Stomach (tissue), 4 donors: ENCODE results near the gene TGFBR2.

Experiments
- CTCF ChIP-seq, 7 experiments: fragments of 450-650 bp in 4 of 7; fragments of 200-600 bp in 3 of 7; sonication (generic) in 3 of 7; IDR thresholded peaks; one replicate each; pipeline ENCODE4 v1.5.1; 2016 to 2019; ENCODE audit warnings: antibody characterized with exemption in 7 of 7, control low read depth in 2 of 7, mild to moderate bottlenecking in 1 of 7
- POLR2A ChIP-seq, 4 donors: fragments of 450-650 bp; IDR thresholded peaks; one replicate each; pipeline ENCODE4 v1.6.1; 2016; ENCODE audit warnings: antibody characterized with exemption in 4 of 4, control low read depth in 2 of 4, mild to moderate bottlenecking in 1 of 4, moderate library complexity in 1 of 4
- POLR2AphosphoS5 ChIP-seq, 3 donors: sonication (generic); formaldehyde crosslinking; IDR thresholded peaks; one replicate each; pipeline ENCODE4 v1.6.1; 2016; ENCODE audit warnings: antibody characterized with exemption in 3 of 3

DNA sequence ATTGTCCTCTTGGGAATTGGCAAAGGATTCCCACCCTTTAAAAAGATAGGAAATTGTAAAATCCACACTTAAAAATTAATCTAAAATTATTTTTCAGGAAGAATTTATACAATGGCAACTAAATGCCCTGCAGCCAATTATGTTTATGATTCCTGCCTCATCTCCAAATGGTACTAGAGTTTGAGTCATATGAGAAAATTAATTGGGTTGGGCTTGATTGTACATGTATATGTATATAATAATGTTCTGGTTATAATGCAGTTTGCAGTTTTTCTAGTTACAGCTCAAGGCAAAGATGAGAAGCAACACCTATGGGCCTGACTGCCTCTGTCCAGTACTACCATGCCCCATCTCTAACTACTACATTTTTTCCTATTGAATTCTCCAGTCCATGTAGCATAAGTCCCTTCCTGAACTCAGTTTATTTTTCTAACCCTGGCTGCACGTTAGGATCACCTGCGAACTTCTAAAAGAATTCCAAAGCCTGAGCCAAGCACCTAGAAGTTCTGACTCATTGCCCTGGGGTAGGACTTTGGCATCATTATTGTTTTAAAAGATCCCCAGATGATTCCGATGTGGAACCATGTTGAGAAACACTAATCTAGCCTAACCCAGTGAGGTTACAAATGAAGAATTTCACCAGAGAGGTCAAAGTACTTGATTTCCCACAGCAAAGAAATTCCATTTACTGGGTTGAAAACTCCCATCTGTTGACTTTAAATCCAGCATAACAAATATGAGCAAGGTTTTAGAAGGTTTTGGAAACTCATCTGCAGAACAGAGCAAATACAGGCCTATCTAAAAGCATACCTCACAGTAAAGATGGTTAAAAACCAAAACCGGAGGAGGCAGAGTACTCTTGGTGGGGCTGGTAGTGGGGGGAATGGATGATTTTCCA lies 19.4 kb downstream of the TGFBR2 start:
- TF ChIP-seq CTCF (IDR thresholded peaks at IDR 0.05) (no peak), POLR2A (IDR thresholded peaks at IDR 0.05) (no peak), POLR2AphosphoS5 (IDR thresholded peaks at IDR 0.05) (no peak)
